ENCODE data around the gene PER2. TPM values are rescaled to one million over a fixed set of nuclear protein-coding genes. Genes with fewer than 3 reads are reported as not detected.

PER2 gene
- total and polyA plus RNA-seq, 2 donors (not counting 1 experiment from before 2014, with no cell fraction given) = 3.2 to 12.6 TPM

GRCh38 chr2:238281826-238282480, 6.5 kb downstream of the PER2 start:
- Histone ChIP-seq H4K20me1 (ENCODE audit: control insufficient read depth, insufficient read depth, low read length, poor library complexity, severe bottlenecking) (peaks cover 67% of the 10 kb centered on the region), H2AFZ (ENCODE audit: insufficient read depth, low read depth, low read length, poor library complexity, severe bottlenecking) (no peak overlapping the region), H3K4me1 (ENCODE audit: control insufficient read depth in 2 of 2, insufficient read depth in 2 of 2, low read length in 2 of 2) (peaks cover 11 to 15% of the 10 kb centered on the region in 2 donors), H3K4me3 (ENCODE audit: control extremely low read depth in 1 of 5, extremely low read depth in 1 of 5, insufficient read depth in 1 of 5, low read depth in 2 of 5, low read length in 4 of 5) (no peak overlapping the region), H3K9ac (ENCODE audit: low read length) (no peak overlapping the region), H3K79me2 (ENCODE audit: control insufficient read depth, insufficient read depth, low read length) (peaks cover 72% of the 10 kb centered on the region), H3K9me3 (ENCODE audit: control extremely low read depth in 1 of 3, control insufficient read depth in 2 of 3, insufficient read depth in 1 of 3, low read length in 2 of 3) (peaks cover 0 to 13% (median 0%) of the 10 kb centered on the region in 3 donors), H3K27me3 (replicated peaks in 1 of 4; ENCODE audit: control extremely low read depth in 1 of 4, control insufficient read depth in 3 of 4, insufficient read depth in 4 of 4, low read length in 3 of 4) (no peaks in the 10 kb centered on the region), H3K36me3 (replicated peaks in 1 of 2; ENCODE audit: control extremely low read depth in 1 of 2, control insufficient read depth in 1 of 2, extremely low read depth in 1 of 2, insufficient read depth in 2 of 2, low read length in 1 of 2) (peaks cover 0 to 4% of the 10 kb centered on the region in 2 experiments), H3K27ac (ENCODE audit: low read length in 2 of 2) (no peak overlapping the region), H3K4me2 (replicated peaks; ENCODE audit: low read depth, low read length, poor library complexity, severe bottlenecking) (no peak overlapping the region)
- POLR2A ChIA-PET = no interaction called here
- Mint-ChIP-seq H3K27me3 (no peaks in the 10 kb centered on the region), H3K4me1 (peaks cover 44% of the 10 kb centered on the region), H3K4me3 (no peak overlapping the region), H3K27ac (no peak overlapping the region), H3K9me3 (ENCODE audit: insufficient read depth) (no peaks in the 10 kb centered on the region)
- 97% methylated on average over 12 of the region's 13 CpGs for whole genome bisulfite sequencing (ENCODE audit: insufficient coverage)
- no peak for DNase-seq
- no peak for TF ChIP-seq CTCF (IDR thresholded peaks at IDR 0.05)
- no peak for TF ChIP-seq EZH2 (IDR thresholded peaks at IDR 0.05; ENCODE audit: borderline replicate concordance, insufficient read depth, low read depth, low read length, poor library complexity, severe bottlenecking)
- ATAC-seq (ENCODE audit: low read depth) = no peak
- CTCF ChIA-PET = interaction anchor here (2.7 kb wide), 1 partner anchor 19 kb away, joined by 8 read pairs; no protein-coding TSS in a partner anchor
- intact Hi-C loops (cut with micrococcal nuclease) = loop anchor here (10.0 kb wide), 1 partner anchor 607 kb away; no protein-coding TSS in a partner anchor

GRCh38 chr2:238280083-238280825, 8.2 kb downstream of the PER2 start:
- H3K27me3 Mint-ChIP-seq = no peaks in the 10 kb centered on the region
- H3K4me2 ChIP-seq (replicated peaks; ENCODE audit: low read depth, low read length, poor library complexity, severe bottlenecking) = no peak overlapping the region
- peaks cover 0 to 21% of the 10 kb centered on the region in 2 experiments for H3K36me3 ChIP-seq (replicated peaks in 1 of 2; ENCODE audit: control extremely low read depth in 1 of 2, control insufficient read depth in 1 of 2, extremely low read depth in 1 of 2, insufficient read depth in 2 of 2, low read length in 1 of 2)
- peaks cover 0 to 13% (median 0%) of the 10 kb centered on the region in 3 donors for H3K9me3 ChIP-seq (ENCODE audit: control extremely low read depth in 1 of 3, control insufficient read depth in 2 of 3, insufficient read depth in 1 of 3, low read length in 2 of 3)
- ChIA-PET CTCF (no interaction called here), POLR2A (no interaction called here)
- no peak overlapping the region for H3K4me3 ChIP-seq (ENCODE audit: control extremely low read depth in 1 of 5, extremely low read depth in 1 of 5, insufficient read depth in 1 of 5, low read depth in 2 of 5, low read length in 4 of 5)
- ATAC-seq (ENCODE audit: low read depth) (no peak), DNase-seq (no peak)
- H3K4me1 Mint-ChIP-seq = peaks cover 38% of the 10 kb centered on the region
- H3K9me3 Mint-ChIP-seq (ENCODE audit: insufficient read depth) = no peaks in the 10 kb centered on the region
- intact Hi-C loops (cut with micrococcal nuclease) = loop anchor here (10.0 kb wide), 1 partner anchor 605 kb away; no protein-coding TSS in a partner anchor
- H3K9ac ChIP-seq (ENCODE audit: low read length) = no peak overlapping the region
- 100% methylated on average over 8 of the region's 12 CpGs for WGBS (ENCODE audit: insufficient coverage)
- H3K79me2 ChIP-seq (ENCODE audit: control insufficient read depth, insufficient read depth, low read length) = peaks cover 55% of the 10 kb centered on the region
- H2AFZ ChIP-seq (ENCODE audit: insufficient read depth, low read depth, low read length, poor library complexity, severe bottlenecking) = no peak overlapping the region
- no peak overlapping the region for H3K4me3 Mint-ChIP-seq
- TF ChIP-seq EZH2 (IDR thresholded peaks at IDR 0.05; ENCODE audit: borderline replicate concordance, insufficient read depth, low read depth, low read length, poor library complexity, severe bottlenecking) (no peak), CTCF (IDR thresholded peaks at IDR 0.05) (no peak)
- peaks cover 56% of the 10 kb centered on the region for H4K20me1 ChIP-seq (ENCODE audit: control insufficient read depth, insufficient read depth, low read length, poor library complexity, severe bottlenecking)
- H3K4me1 ChIP-seq (ENCODE audit: control insufficient read depth in 2 of 2, insufficient read depth in 2 of 2, low read length in 2 of 2) = peaks cover 11 to 13% of the 10 kb centered on the region in 2 donors
- H3K27me3 ChIP-seq (replicated peaks in 1 of 4; ENCODE audit: control extremely low read depth in 1 of 4, control insufficient read depth in 3 of 4, insufficient read depth in 4 of 4, low read length in 3 of 4) = no peaks in the 10 kb centered on the region
- no peak overlapping the region for H3K27ac Mint-ChIP-seq
- no peak overlapping the region for H3K27ac ChIP-seq (ENCODE audit: low read length in 2 of 2)

All from B cell (primary cell).